ES-I3 (cell line): ENCODE results near the gene CCT7.
"Not testable (repeated sequence)": the region's sequence is repeated elsewhere in the genome, so short reads cannot be mapped to it uniquely, and the experiment has no call there.

Experiments used
- H3K36me3 ChIP-seq: 2 replicates; pipeline ENCODE4 v1.6.1; 2013; ENCODE audit warnings: mild to moderate bottlenecking, low read length, control low read depth, moderate library complexity; ENCODE audit not compliant: insufficient read depth
- H3K4me1 ChIP-seq: 2 replicates; pipeline ENCODE4 v1.6.1; 2013; ENCODE audit warnings: mild to moderate bottlenecking, control low read depth, low read length; ENCODE audit not compliant: insufficient read depth
- H3K9ac ChIP-seq: 2 replicates; pipeline ENCODE4 v1.6.1; 2013; ENCODE audit warnings: low read depth, mild to moderate bottlenecking, low read length, moderate library complexity
- H3K9me3 ChIP-seq: 2 replicates; pipeline ENCODE4 v1.6.1; 2013; ENCODE audit warnings: mild to moderate bottlenecking, low read length, moderate library complexity; ENCODE audit not compliant: control insufficient read depth, insufficient read depth

CCT7 gene

GRCh38 chr2:73255007-73255644 lies 21.0 kb downstream of the CCT7 start:
- Histone ChIP-seq H3K4me1 (peaks cover 3% of the 10 kb centered on the region; the same call in 1 of the 2 replicates), H3K36me3 (peaks cover 23% of the 10 kb centered on the region), H3K9ac (no peak overlapping the region), H3K9me3 (no peaks in the 10 kb centered on the region)

GRCh38 chr2:73255907-73256617 lies 22.0 kb downstream of the CCT7 start:
- H3K9ac ChIP-seq: no peak overlapping the region
- peaks cover 3% of the 10 kb centered on the region; the same call in 1 of the 2 replicates for H3K4me1 ChIP-seq
- peaks cover 15% of the 10 kb centered on the region; the same call in 1 of the 2 replicates for H3K36me3 ChIP-seq
- no peaks in the 10 kb centered on the region for H3K9me3 ChIP-seq

- no peaks in the 10 kb centered on the region for H3K9me3 ChIP-seq
- H3K4me1 ChIP-seq: peaks cover 3% of the 10 kb centered on the region; the same call in 1 of the 2 replicates
- no peak overlapping the region for H3K9ac ChIP-seq
- H3K36me3 ChIP-seq: peaks cover 15% of the 10 kb centered on the region; the same call in 1 of the 2 replicates
These were observed 22.5 kb downstream of the CCT7 start for GRCh38 chr2:73256618-73256922.

- Histone ChIP-seq H3K9me3 (no peaks in the 10 kb centered on the region), H3K36me3 (peaks cover 12% of the 10 kb centered on the region; the same call in 1 of the 2 replicates), H3K9ac (no peak overlapping the region), H3K4me1 (peaks cover 3% of the 10 kb centered on the region; the same call in 1 of the 2 replicates)
These were observed 22.9 kb downstream of the CCT7 start for GRCh38 chr2:73257021-73257420.

GRCh38 chr2:73257425-73258125 lies 23.5 kb downstream of the CCT7 start:
- H3K9ac ChIP-seq: no peak overlapping the region
- peaks cover 3% of the 10 kb centered on the region; the same call in 1 of the 2 replicates for H3K4me1 ChIP-seq
- H3K9me3 ChIP-seq: no peaks in the 10 kb centered on the region
- H3K36me3 ChIP-seq: peaks cover 11% of the 10 kb centered on the region; the same call in 1 of the 2 replicates

GRCh38 chr2:73258186-73258912 lies 24.2 kb downstream of the CCT7 start:
- Histone ChIP-seq H3K9ac (no peak overlapping the region), H3K4me1 (peaks cover 3% of the 10 kb centered on the region; the same call in 1 of the 2 replicates), H3K36me3 (peaks cover 6% of the 10 kb centered on the region; the same call in 1 of the 2 replicates), H3K9me3 (no peaks in the 10 kb centered on the region)

- Histone ChIP-seq H3K9me3 (no peaks in the 10 kb centered on the region), H3K9ac (no peak overlapping the region), H3K36me3 (peaks cover 4% of the 10 kb centered on the region; the same call in 1 of the 2 replicates), H3K4me1 (peaks cover 3% of the 10 kb centered on the region; the same call in 1 of the 2 replicates)
These were observed 24.8 kb downstream of the CCT7 start for GRCh38 chr2:73258913-73259215.

- Histone ChIP-seq H3K36me3 (no peaks in the 10 kb centered on the region), H3K9ac (no peak overlapping the region), H3K4me1 (peaks cover 3% of the 10 kb centered on the region; the same call in 1 of the 2 replicates), H3K9me3 (no peaks in the 10 kb centered on the region)
These were observed 25.2 kb downstream of the CCT7 start for GRCh38 chr2:73259276-73259675.

- peaks cover 3% of the 10 kb centered on the region; the same call in 1 of the 2 replicates for H3K4me1 ChIP-seq
- no peaks in the 10 kb centered on the region for H3K36me3 ChIP-seq
- H3K9me3 ChIP-seq: no peaks in the 10 kb centered on the region
- H3K9ac ChIP-seq: no peak overlapping the region
These were observed 25.7 kb downstream of the CCT7 start for GRCh38 chr2:73259704-73260337.

- Histone ChIP-seq H3K4me1 (peaks cover 3% of the 10 kb centered on the region; the same call in 1 of the 2 replicates), H3K9ac (no peak overlapping the region), H3K9me3 (no peaks in the 10 kb centered on the region), H3K36me3 (no peaks in the 10 kb centered on the region)
These were observed 26.4 kb downstream of the CCT7 start for GRCh38 chr2:73260338-73260984.

- Histone ChIP-seq H3K4me1 (no peaks in the 10 kb centered on the region), H3K36me3 (no peaks in the 10 kb centered on the region), H3K9me3 (no peaks in the 10 kb centered on the region), H3K9ac (no peak overlapping the region)
These were observed 28.1 kb downstream of the CCT7 start for GRCh38 chr2:73262108-73262651.

- not testable (repeated sequence) for H3K4me1 ChIP-seq, H3K9me3 ChIP-seq, H3K9ac ChIP-seq, H3K36me3 ChIP-seq
These were observed 28.8 kb downstream of the CCT7 start for GRCh38 chr2:73262691-73263429.
